Measurements from ENCODE around the gene TPP2. TPM values are rescaled to one million over a fixed set of nuclear protein-coding genes. Genes with fewer than 3 reads are reported as not detected.

The TPP2 gene
- total and polyA plus RNA-seq, 2 donors from 2014 or later, result 14.7 to 42.2 TPM

GRCh38 chr13:102580552-102581169 is 16.1 kb upstream of the TPP2 start:
- intact Hi-C loops (cut with DNase I), result loop anchor here (10.0 kb wide), 1 partner anchor 274 kb away; no protein-coding TSS in a partner anchor
- FAIRE-seq, result peak; percentile 98

GRCh38 chr13:102582256-102582655 is 14.5 kb upstream of the TPP2 start:
- H3K4me3 ChIP-seq (ENCODE audit: low read length in 3 of 3), result no peak overlapping the region
- DNase-seq (no peak), FAIRE-seq (no peak)
- H3K27me3 ChIP-seq (ENCODE audit: control insufficient read depth, insufficient read depth, low read length), result no peaks in the 10 kb centered on the region
- TF ChIP-seq, protein P1, sequence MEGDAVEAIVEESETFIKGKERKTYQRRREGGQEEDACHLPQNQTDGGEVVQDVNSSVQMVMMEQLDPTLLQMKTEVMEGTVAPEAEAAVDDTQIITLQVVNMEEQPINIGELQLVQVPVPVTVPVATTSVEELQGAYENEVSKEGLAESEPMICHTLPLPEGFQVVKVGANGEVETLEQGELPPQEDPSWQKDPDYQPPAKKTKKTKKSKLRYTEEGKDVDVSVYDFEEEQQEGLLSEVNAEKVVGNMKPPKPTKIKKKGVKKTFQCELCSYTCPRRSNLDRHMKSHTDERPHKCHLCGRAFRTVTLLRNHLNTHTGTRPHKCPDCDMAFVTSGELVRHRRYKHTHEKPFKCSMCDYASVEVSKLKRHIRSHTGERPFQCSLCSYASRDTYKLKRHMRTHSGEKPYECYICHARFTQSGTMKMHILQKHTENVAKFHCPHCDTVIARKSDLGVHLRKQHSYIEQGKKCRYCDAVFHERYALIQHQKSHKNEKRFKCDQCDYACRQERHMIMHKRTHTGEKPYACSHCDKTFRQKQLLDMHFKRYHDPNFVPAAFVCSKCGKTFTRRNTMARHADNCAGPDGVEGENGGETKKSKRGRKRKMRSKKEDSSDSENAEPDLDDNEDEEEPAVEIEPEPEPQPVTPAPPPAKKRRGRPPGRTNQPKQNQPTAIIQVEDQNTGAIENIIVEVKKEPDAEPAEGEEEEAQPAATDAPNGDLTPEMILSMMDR (IDR thresholded peaks at IDR 0.05; ENCODE audit: borderline replicate concordance, extremely low read depth, insufficient read depth), result no peak
- no peak overlapping the region for H3K27ac ChIP-seq (ENCODE audit: low read depth in 2 of 2, low read length in 2 of 2)
- intact Hi-C loops (cut with DNase I), result loop anchor here (10.0 kb wide), 1 partner anchor 273 kb away; no protein-coding TSS in a partner anchor
- H3K36me3 ChIP-seq (ENCODE audit: control insufficient read depth in 2 of 3, insufficient read depth in 3 of 3, low read length in 3 of 3), result no peaks in the 10 kb centered on the region
- no peak overlapping the region for H3K9ac ChIP-seq (ENCODE audit: low read length in 3 of 3)
- no peaks in the 10 kb centered on the region for H3K9me3 ChIP-seq (ENCODE audit: control insufficient read depth in 2 of 3, insufficient read depth in 1 of 3, low read length in 3 of 3)
- no peaks in the 10 kb centered on the region for H3K4me1 ChIP-seq (ENCODE audit: control insufficient read depth in 2 of 3, insufficient read depth in 2 of 3, low read depth in 1 of 3, low read length in 3 of 3)

More at GRCh38 chr13:102580552-102581169, 16.1 kb upstream of the TPP2 start:
- H3K9ac ChIP-seq (ENCODE audit: low read length in 3 of 3), result no peak overlapping the region
- H3K9me3 ChIP-seq (ENCODE audit: control insufficient read depth in 2 of 3, insufficient read depth in 1 of 3, low read length in 3 of 3), result no peaks in the 10 kb centered on the region
- no peak overlapping the region for H3K4me3 ChIP-seq (ENCODE audit: low read length in 3 of 3)
- H3K36me3 ChIP-seq (ENCODE audit: control insufficient read depth in 2 of 3, insufficient read depth in 3 of 3, low read length in 3 of 3), result no peaks in the 10 kb centered on the region
- DNase-seq, result peak in 3 of 5 donors; percentile 35 to 83 (median 73)
- TF ChIP-seq, protein P1 (IDR thresholded peaks at IDR 0.05; ENCODE audit: borderline replicate concordance, extremely low read depth, insufficient read depth), result peak; percentile 79
- H3K27me3 ChIP-seq (ENCODE audit: control insufficient read depth, insufficient read depth, low read length), result no peaks in the 10 kb centered on the region
- H3K27ac ChIP-seq (ENCODE audit: low read depth in 2 of 2, low read length in 2 of 2), result no peak overlapping the region
- no peaks in the 10 kb centered on the region for H3K4me1 ChIP-seq (ENCODE audit: control insufficient read depth in 2 of 3, insufficient read depth in 2 of 3, low read depth in 1 of 3, low read length in 3 of 3)

GRCh38 chr13:102584434-102584833 is 12.4 kb upstream of the TPP2 start:
- Histone ChIP-seq H3K9me3 (ENCODE audit: control insufficient read depth in 2 of 3, insufficient read depth in 1 of 3, low read length in 3 of 3) (no peaks in the 10 kb centered on the region), H3K4me3 (ENCODE audit: low read length in 3 of 3) (no peak overlapping the region), H3K9ac (ENCODE audit: low read length in 3 of 3) (no peak overlapping the region), H3K36me3 (ENCODE audit: control insufficient read depth in 2 of 3, insufficient read depth in 3 of 3, low read length in 3 of 3) (no peaks in the 10 kb centered on the region), H3K4me1 (ENCODE audit: control insufficient read depth in 2 of 3, insufficient read depth in 2 of 3, low read depth in 1 of 3, low read length in 3 of 3) (no peaks in the 10 kb centered on the region), H3K27ac (ENCODE audit: low read depth in 2 of 2, low read length in 2 of 2) (no peak overlapping the region), H3K27me3 (ENCODE audit: control insufficient read depth, insufficient read depth, low read length) (no peaks in the 10 kb centered on the region)
- DNase-seq (peak in 3 of 5 donors; percentile 27 to 84 (median 82)), FAIRE-seq (no peak)
- TF ChIP-seq, protein P1 (IDR thresholded peaks at IDR 0.05; ENCODE audit: borderline replicate concordance, extremely low read depth, insufficient read depth), result no peak
- intact Hi-C loops (cut with DNase I), result loop anchor here (10.0 kb wide), 1 partner anchor 270 kb away; no protein-coding TSS in a partner anchor
